Measurements from ENCODE around the gene MPP2. TPM values are rescaled to one million over a fixed set of nuclear protein-coding genes. Genes with fewer than 3 reads are reported as not detected.
A peak's percentile ranks its signal among the peaks of the same experiment; 100 is the strongest.

MPP2 gene
- total RNA-seq, 1 donor: 0.72 TPM

DNA sequence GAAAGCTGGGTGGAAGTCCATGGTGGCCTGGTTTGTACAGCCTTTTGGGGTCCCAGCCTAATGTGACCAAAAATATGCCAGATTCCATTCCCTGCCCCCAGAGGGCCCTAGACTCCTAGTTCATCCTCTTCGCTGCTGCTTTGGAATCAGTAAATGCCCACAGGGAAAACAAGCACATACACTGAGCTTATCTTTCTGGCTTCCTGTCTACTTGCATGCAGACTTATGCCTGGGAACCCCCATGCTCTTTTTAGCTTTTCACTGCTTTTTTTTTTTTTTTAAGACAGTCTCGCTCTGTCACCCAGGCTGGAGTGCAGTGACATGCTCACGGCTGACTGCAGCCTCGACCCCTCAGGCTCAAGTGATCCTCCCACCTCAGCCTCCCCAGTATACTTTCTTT, 66.5 kb downstream of the MPP2 start:
- no peak overlapping the region for H3K4me3 ChIP-seq (ENCODE audit: insufficient read depth, low read length)
- H2AFZ ChIP-seq (ENCODE audit: low read length): no peak overlapping the region
- TF ChIP-seq, protein P1, sequence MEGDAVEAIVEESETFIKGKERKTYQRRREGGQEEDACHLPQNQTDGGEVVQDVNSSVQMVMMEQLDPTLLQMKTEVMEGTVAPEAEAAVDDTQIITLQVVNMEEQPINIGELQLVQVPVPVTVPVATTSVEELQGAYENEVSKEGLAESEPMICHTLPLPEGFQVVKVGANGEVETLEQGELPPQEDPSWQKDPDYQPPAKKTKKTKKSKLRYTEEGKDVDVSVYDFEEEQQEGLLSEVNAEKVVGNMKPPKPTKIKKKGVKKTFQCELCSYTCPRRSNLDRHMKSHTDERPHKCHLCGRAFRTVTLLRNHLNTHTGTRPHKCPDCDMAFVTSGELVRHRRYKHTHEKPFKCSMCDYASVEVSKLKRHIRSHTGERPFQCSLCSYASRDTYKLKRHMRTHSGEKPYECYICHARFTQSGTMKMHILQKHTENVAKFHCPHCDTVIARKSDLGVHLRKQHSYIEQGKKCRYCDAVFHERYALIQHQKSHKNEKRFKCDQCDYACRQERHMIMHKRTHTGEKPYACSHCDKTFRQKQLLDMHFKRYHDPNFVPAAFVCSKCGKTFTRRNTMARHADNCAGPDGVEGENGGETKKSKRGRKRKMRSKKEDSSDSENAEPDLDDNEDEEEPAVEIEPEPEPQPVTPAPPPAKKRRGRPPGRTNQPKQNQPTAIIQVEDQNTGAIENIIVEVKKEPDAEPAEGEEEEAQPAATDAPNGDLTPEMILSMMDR (IDR thresholded peaks at IDR 0.05; ENCODE audit: extremely low read depth, low read depth, low read length): no peak
- no peak overlapping the region for H3K27ac ChIP-seq (ENCODE audit: low read depth, low read length)
- H3K27me3 ChIP-seq (ENCODE audit: insufficient read depth, low read length): no peaks in the 10 kb centered on the region
- H3K79me2 ChIP-seq (ENCODE audit: insufficient read depth, low read length): no peaks in the 10 kb centered on the region
- no peaks in the 10 kb centered on the region for H3K9me3 ChIP-seq (ENCODE audit: low read depth, low read length)
- no peaks in the 10 kb centered on the region for H3K36me3 ChIP-seq (ENCODE audit: insufficient read depth, low read length)
- H3K4me1 ChIP-seq (ENCODE audit: insufficient read depth, low read length): no peaks in the 10 kb centered on the region
- H3K4me2 ChIP-seq (ENCODE audit: insufficient read depth, low read length): no peak overlapping the region
- H4K20me1 ChIP-seq (ENCODE audit: insufficient read depth, low read length): no peaks in the 10 kb centered on the region
- peak; percentile 19 for DNase-seq (ENCODE audit: insufficient read length, low spot score, missing footprints)

DNA sequence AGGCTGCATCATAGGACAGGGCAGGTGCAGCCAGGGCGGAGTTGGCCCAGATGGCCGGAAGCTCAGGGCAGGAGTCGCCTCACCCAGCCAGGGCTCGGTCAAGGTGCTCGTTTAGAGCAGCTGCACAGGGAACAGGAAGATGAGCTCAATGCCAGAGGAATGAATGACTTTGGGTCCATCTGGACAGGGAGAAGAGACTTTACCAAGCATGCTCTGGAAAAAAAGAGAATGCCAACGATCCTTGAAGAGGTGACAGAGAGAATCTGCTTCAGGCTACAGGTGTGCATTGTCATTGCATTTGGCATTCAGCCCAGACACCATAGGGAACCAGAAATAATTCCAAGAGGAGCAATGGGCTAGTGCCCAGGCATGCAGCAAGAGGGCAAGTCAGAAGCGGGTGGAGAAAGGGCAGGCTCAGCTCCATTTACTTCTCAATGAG, 67.6 kb downstream of the MPP2 start:
- H3K27me3 ChIP-seq (ENCODE audit: insufficient read depth, low read length): no peaks in the 10 kb centered on the region
- no peaks in the 10 kb centered on the region for H3K9me3 ChIP-seq (ENCODE audit: low read depth, low read length)
- no peaks in the 10 kb centered on the region for H3K79me2 ChIP-seq (ENCODE audit: insufficient read depth, low read length)
- H2AFZ ChIP-seq (ENCODE audit: low read length): no peak overlapping the region
- no peak overlapping the region for H3K4me2 ChIP-seq (ENCODE audit: insufficient read depth, low read length)
- TF ChIP-seq, protein P1 (IDR thresholded peaks at IDR 0.05; ENCODE audit: extremely low read depth, low read depth, low read length): no peak
- H4K20me1 ChIP-seq (ENCODE audit: insufficient read depth, low read length): no peaks in the 10 kb centered on the region
- DNase-seq (ENCODE audit: insufficient read length, low spot score, missing footprints): no peak
- H3K36me3 ChIP-seq (ENCODE audit: insufficient read depth, low read length): no peaks in the 10 kb centered on the region
- no peak overlapping the region for H3K27ac ChIP-seq (ENCODE audit: low read depth, low read length)
- no peak overlapping the region for H3K4me3 ChIP-seq (ENCODE audit: insufficient read depth, low read length)
- no peaks in the 10 kb centered on the region for H3K4me1 ChIP-seq (ENCODE audit: insufficient read depth, low read length)

DNA sequence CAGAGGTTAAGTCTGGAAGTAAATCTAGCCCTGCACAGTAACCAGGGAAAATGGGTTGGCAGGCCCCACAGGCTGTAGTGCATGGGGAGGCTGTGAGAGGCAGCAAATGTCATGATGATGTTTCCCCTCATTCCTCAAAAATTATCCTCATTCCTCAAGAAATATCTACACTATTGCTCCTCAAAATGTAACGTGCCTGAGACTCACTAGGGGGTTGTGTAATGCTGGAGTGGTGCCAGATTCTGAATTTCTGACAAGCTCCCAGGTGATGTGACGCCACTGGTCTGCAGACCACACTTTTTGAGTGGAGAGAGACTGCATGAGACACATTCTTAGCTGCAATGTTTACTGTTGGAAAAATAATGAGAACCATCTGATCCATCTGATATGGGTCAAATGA, 73.2 kb downstream of the MPP2 start:
- H3K4me1 ChIP-seq (ENCODE audit: insufficient read depth, low read length): peaks cover 14% of the 10 kb centered on the region
- peaks cover 3% of the 10 kb centered on the region for H4K20me1 ChIP-seq (ENCODE audit: insufficient read depth, low read length)
- H3K79me2 ChIP-seq (ENCODE audit: insufficient read depth, low read length): no peaks in the 10 kb centered on the region
- TF ChIP-seq, protein P1 (IDR thresholded peaks at IDR 0.05; ENCODE audit: extremely low read depth, low read depth, low read length): no peak
- peak; percentile 86 for DNase-seq (ENCODE audit: insufficient read length, low spot score, missing footprints)
- no peaks in the 10 kb centered on the region for H3K27me3 ChIP-seq (ENCODE audit: insufficient read depth, low read length)
- H3K27ac ChIP-seq (ENCODE audit: low read depth, low read length): no peak overlapping the region
- no peak overlapping the region for H3K4me3 ChIP-seq (ENCODE audit: insufficient read depth, low read length)
- H3K9me3 ChIP-seq (ENCODE audit: low read depth, low read length): no peaks in the 10 kb centered on the region
- peaks cover 5% of the 10 kb centered on the region for H3K36me3 ChIP-seq (ENCODE audit: insufficient read depth, low read length)
- no peak overlapping the region for H3K4me2 ChIP-seq (ENCODE audit: insufficient read depth, low read length)
- H2AFZ ChIP-seq (ENCODE audit: low read length): no peak overlapping the region

DNA sequence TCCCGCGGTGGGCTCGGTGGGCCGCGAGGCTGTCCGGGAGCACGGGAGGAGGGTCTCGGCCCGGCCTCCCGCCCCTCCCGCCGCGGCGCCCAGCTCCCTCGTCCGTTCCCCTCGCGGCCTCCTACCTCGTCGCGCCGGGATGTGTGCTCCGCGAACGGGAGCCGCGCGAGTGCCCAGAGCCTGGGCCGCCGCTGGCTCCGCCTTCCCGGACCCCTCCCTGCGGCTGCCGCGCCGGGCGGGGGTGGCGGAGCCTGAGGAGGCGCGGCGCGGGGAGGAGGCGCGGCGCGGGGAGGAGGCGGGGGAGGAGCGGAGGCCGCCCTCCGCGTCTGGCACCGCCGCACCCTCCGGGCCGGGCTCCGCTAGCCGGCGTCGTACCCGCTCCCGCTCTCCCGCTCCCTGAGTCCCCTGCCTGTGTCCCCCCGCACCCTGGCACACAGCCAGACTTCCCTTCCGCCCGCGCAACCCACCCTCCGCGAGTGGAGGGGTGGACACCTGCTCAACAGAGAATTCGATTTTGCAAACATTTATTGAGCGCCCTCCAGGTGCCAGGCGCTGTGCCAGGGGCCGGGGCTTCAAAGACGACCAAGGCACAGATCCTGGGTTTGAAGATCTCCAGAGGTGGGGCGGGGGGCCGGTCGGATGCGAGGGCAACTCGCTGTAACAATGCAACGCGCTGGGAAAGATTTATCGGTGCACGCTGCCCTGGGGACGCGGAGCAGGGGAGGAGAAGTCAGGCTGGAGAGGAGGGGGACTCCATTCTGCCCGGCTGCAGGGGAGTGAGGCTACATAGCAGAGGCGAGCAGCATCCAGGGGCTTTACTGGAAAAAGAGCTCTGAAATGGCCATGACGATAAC, 74.1 kb downstream of the MPP2 start, which contains the start of gene MPP3:
Gene MPP3, minus strand, starts transcription at position 171 of the 854 bp plus-strand sequence. CDS start 1,240 bp downstream, outside the sequence.
- no peaks in the 10 kb centered on the region for H3K9me3 ChIP-seq (ENCODE audit: low read depth, low read length)
- peaks cover 14% of the 10 kb centered on the region for H3K4me1 ChIP-seq (ENCODE audit: insufficient read depth, low read length)
- H3K79me2 ChIP-seq (ENCODE audit: insufficient read depth, low read length): no peaks in the 10 kb centered on the region
- peak within 1 kb of the TSS; percentile 77 for H3K4me3 ChIP-seq (ENCODE audit: insufficient read depth, low read length)
- peaks cover 11% of the 10 kb centered on the region for H3K36me3 ChIP-seq (ENCODE audit: insufficient read depth, low read length)
- H3K27me3 ChIP-seq (ENCODE audit: insufficient read depth, low read length): no peaks in the 10 kb centered on the region
- DNase-seq (ENCODE audit: insufficient read length, low spot score, missing footprints): peak; percentile 99
- H3K4me2 ChIP-seq (ENCODE audit: insufficient read depth, low read length): peak within 1 kb of the TSS; percentile 81
- H2AFZ ChIP-seq (ENCODE audit: low read length): peak within 1 kb of the TSS; percentile 65
- no peak within 1 kb of the TSS for H3K27ac ChIP-seq (ENCODE audit: low read depth, low read length)
- TF ChIP-seq, protein P1 (IDR thresholded peaks at IDR 0.05; ENCODE audit: extremely low read depth, low read depth, low read length): no peak
- peaks cover 3% of the 10 kb centered on the region for H4K20me1 ChIP-seq (ENCODE audit: insufficient read depth, low read length)
